Smooth muscle cell (in vitro differentiated cells): Measurements from ENCODE around the gene NOBOX. TPM values are rescaled to one million over a fixed set of nuclear protein-coding genes. Genes with fewer than 3 reads are reported as not detected.
"Not testable (repeated sequence)": the region's sequence is repeated elsewhere in the genome, so short reads cannot be mapped to it uniquely, and the experiment has no call there.

ENCODE experiments used
- DNase-seq: peaks from one replicate; lab custom pipeline; 2025; ENCODE audit not compliant: unreplicated experiment; lab: John Stamatoyannopoulos, UW
- H2AFZ ChIP-seq: fragments of 200-600 bp; sonication (generic); 2 replicates; pipeline ENCODE4 v1.6.0; 2016; ENCODE audit warnings: antibody characterized with exemption, low read depth, mild to moderate bottlenecking
- H3F3A ChIP-seq: fragments of 200-600 bp; sonication (generic); 2 replicates; pipeline ENCODE4 v1.6.0; 2017; ENCODE audit warnings: antibody characterized with exemption, low read depth
- H3K27ac ChIP-seq: fragments of 200-600 bp; sonication (generic); 2 replicates; pipeline ENCODE4 v1.5.1; 2016; ENCODE audit warnings: low read depth, mild to moderate bottlenecking
- H3K27me3 ChIP-seq: fragments of 200-600 bp; sonication (generic); 2 replicates; pipeline ENCODE4 v1.6.1; 2016; ENCODE audit warnings: low read depth, mild to moderate bottlenecking
- H3K36me3 ChIP-seq: fragments of 200-600 bp; sonication (generic); 2 replicates; pipeline ENCODE4 v1.5.1; 2016; ENCODE audit warnings: low read depth
- H3K4me1 ChIP-seq: fragments of 200-600 bp; sonication (generic); 2 replicates; pipeline ENCODE4 v1.5.1; 2016; ENCODE audit warnings: low read depth
- H3K4me2 ChIP-seq: fragments of 200-600 bp; sonication (generic); 2 replicates; pipeline ENCODE4 v1.6.0; 2016; ENCODE audit warnings: mild to moderate bottlenecking
- H3K4me3 ChIP-seq: fragments of 200-600 bp; sonication (generic); 2 replicates; pipeline ENCODE4 v1.5.1; 2016; ENCODE audit warnings: mild to moderate bottlenecking
- H3K79me2 ChIP-seq: fragments of 200-600 bp; sonication (generic); 2 replicates; pipeline ENCODE4 v1.6.0; 2016; ENCODE audit warnings: low read depth, mild to moderate bottlenecking
- H3K9ac ChIP-seq: fragments of 200-600 bp; sonication (generic); 2 replicates; pipeline ENCODE4 v1.6.0; 2016; ENCODE audit warnings: low read depth
- H3K9me3 ChIP-seq: fragments of 200-600 bp; sonication (generic); replicated peaks from 2 replicates; pipeline ENCODE4 v1.5.1; 2016; ENCODE audit warnings: low read depth
- H4K20me1 ChIP-seq: fragments of 200-600 bp; sonication (generic); 2 replicates; pipeline ENCODE4 v1.6.0; 2016; ENCODE audit warnings: low read depth
- CTCF ChIP-seq: fragments of 200-600 bp; sonication (generic); IDR thresholded peaks from 2 replicates; pipeline ENCODE4 v1.5.1; 2017; ENCODE audit warnings: borderline replicate concordance, mild to moderate bottlenecking, antibody characterized with exemption; ENCODE audit not compliant: insufficient read depth, poor library complexity, severe bottlenecking
- WGBS: methylation state at CpG from one replicate; pipeline ENCODE4 v1.1.7; 2016; ENCODE audit warnings: low lambda C conversion rate; 5-methylcytosine and 5-hydroxymethylcytosine counted together
- polyA plus RNA-seq: library from polyadenylated mRNA; unstranded; fragments of >200 nt; fragmentation: Nextera tagmentation; extraction: Ambion mirVana; gene quantifications from 2 replicates; pipeline ENCODE4 v1.2.1, GENCODE V29; 2016
- total RNA-seq: library from RNA; depleted of rRNA; stranded (reverse); fragments of >200 nt; gene quantifications from 2 replicates; pipeline ENCODE4 v1.2.3, GENCODE V29; 2014

NOBOX gene
- total and polyA plus RNA-seq, 2 experiments from 2014 or later, result not detected

GRCh38 chr7:144384071-144384470 is 19.4 kb downstream of the NOBOX start:
- TF ChIP-seq CTCF, result no peak
- no peaks in the 10 kb centered on the region for H4K20me1 ChIP-seq
- H3K4me3 ChIP-seq, result peak overlapping the region; percentile 32
- H3K27ac ChIP-seq, result peak overlapping the region; percentile 94
- peak overlapping the region; percentile 77 for H3K4me2 ChIP-seq
- no peaks in the 10 kb centered on the region for H3K79me2 ChIP-seq
- H3K36me3 ChIP-seq, result no peaks in the 10 kb centered on the region
- H3K4me1 ChIP-seq, result no peaks in the 10 kb centered on the region
- H3K27me3 ChIP-seq, result no peaks in the 10 kb centered on the region
- DNase-seq, result no peak
- H3K9me3 ChIP-seq, result no peaks in the 10 kb centered on the region
- peak overlapping the region; percentile 76 for H3K9ac ChIP-seq
- no peak overlapping the region for H2AFZ ChIP-seq
- 10% methylated on average over 4 of the region's 4 CpGs for WGBS
- H3F3A ChIP-seq, result peaks cover 4% of the 10 kb centered on the region

- H4K20me1 ChIP-seq, result no peaks in the 10 kb centered on the region
- no peak overlapping the region for H3K4me3 ChIP-seq
- no peak for TF ChIP-seq CTCF
- H3K9ac ChIP-seq, result no peak overlapping the region
- H3K4me2 ChIP-seq, result no peak overlapping the region
- no peak overlapping the region for H2AFZ ChIP-seq
- H3F3A ChIP-seq, result no peaks in the 10 kb centered on the region
- H3K27me3 ChIP-seq, result no peaks in the 10 kb centered on the region
- 99% methylated on average over 11 of the region's 11 CpGs for WGBS
- no peak for DNase-seq
- H3K79me2 ChIP-seq, result no peaks in the 10 kb centered on the region
- no peaks in the 10 kb centered on the region for H3K9me3 ChIP-seq
- no peak overlapping the region for H3K27ac ChIP-seq
- H3K4me1 ChIP-seq, result no peaks in the 10 kb centered on the region
- no peaks in the 10 kb centered on the region for H3K36me3 ChIP-seq
These were observed 23.6 kb downstream of the NOBOX start for GRCh38 chr7:144379776-144380384.

- WGBS, result 86% methylated on average over 9 of the region's 9 CpGs
These were observed 24.8 kb downstream of the NOBOX start for GRCh38 chr7:144378651-144379050.

GRCh38 chr7:144369221-144369620 is 34.3 kb downstream of the NOBOX start:
- H3K27me3 ChIP-seq, H3K4me1 ChIP-seq, H3K9ac ChIP-seq, H4K20me1 ChIP-seq, H3K36me3 ChIP-seq, H3F3A ChIP-seq, H3K27ac ChIP-seq, DNase-seq, H3K4me3 ChIP-seq, H3K9me3 ChIP-seq, H3K4me2 ChIP-seq, H2AFZ ChIP-seq, H3K79me2 ChIP-seq: not testable (repeated sequence)
- no CpG with 5 or more reads among the region's 7 CpGs for WGBS

More at GRCh38 chr7:144378651-144379050, 24.8 kb downstream of the NOBOX start:
- Histone ChIP-seq H4K20me1 (no peaks in the 10 kb centered on the region), H3K4me3 (no peak overlapping the region), H3K36me3 (no peaks in the 10 kb centered on the region), H3K9ac (no peak overlapping the region), H3F3A (no peaks in the 10 kb centered on the region), H3K9me3 (no peaks in the 10 kb centered on the region), H3K27me3 (no peaks in the 10 kb centered on the region), H3K79me2 (no peaks in the 10 kb centered on the region), H3K4me2 (no peak overlapping the region), H2AFZ (no peak overlapping the region), H3K4me1 (no peaks in the 10 kb centered on the region), H3K27ac (no peak overlapping the region)
- no peak for TF ChIP-seq CTCF
- DNase-seq, result no peak

GRCh38 chr7:144367250-144367649 is 36.2 kb downstream of the NOBOX start:
- not testable (repeated sequence) for H3K36me3 ChIP-seq, H3K4me1 ChIP-seq, H3K4me2 ChIP-seq, H3K27ac ChIP-seq, H3F3A ChIP-seq, H2AFZ ChIP-seq, H4K20me1 ChIP-seq, DNase-seq, H3K9ac ChIP-seq, H3K4me3 ChIP-seq, H3K79me2 ChIP-seq, H3K27me3 ChIP-seq, H3K9me3 ChIP-seq
- no CpG with 5 or more reads among the region's 9 CpGs for WGBS

- H3K9me3 ChIP-seq, H3K36me3 ChIP-seq, H3K4me1 ChIP-seq, H3K27ac ChIP-seq, H4K20me1 ChIP-seq, H3K79me2 ChIP-seq, H3K9ac ChIP-seq, H3K27me3 ChIP-seq, DNase-seq, H2AFZ ChIP-seq, H3K4me2 ChIP-seq, H3F3A ChIP-seq, H3K4me3 ChIP-seq: not testable (repeated sequence)
- WGBS, result no CpG with 5 or more reads among the region's 6 CpGs
These were observed 38.0 kb downstream of the NOBOX start for GRCh38 chr7:144365523-144365922.
